Measurements from ENCODE around the gene PDIA5. TPM values are rescaled to one million over a fixed set of nuclear protein-coding genes. Genes with fewer than 3 reads are reported as not detected.
A peak's percentile ranks its signal among the peaks of the same experiment; 100 is the strongest.

The PDIA5 gene
- total RNA-seq, 1 donor from 2014 or later = 29.3 TPM

DNA sequence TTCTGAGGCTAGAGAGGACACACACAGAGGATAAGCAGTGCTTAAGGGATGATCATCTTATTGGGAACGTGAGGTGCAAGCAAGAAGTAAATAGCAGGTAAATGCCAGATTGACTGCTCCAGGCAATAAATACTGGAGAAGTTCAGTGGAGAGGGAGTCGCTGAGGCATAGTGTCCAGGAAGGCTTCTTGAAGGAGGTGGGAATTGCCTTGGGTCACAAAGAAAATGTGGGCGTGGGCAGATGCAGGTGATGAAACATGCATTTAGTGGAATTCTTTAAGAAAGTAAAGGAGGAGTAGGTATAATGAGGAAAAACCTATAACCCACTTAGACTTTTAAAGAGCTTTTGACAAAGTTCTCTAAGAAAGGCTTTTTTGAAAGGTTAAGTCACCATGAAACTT is 31.8 kb upstream of the PDIA5 start:
- Histone ChIP-seq H3K4me1 (peaks cover 21% of the 10 kb centered on the region), H3K27me3 (ENCODE audit: low read depth) (peaks cover 7% of the 10 kb centered on the region), H3K9me3 (no peaks in the 10 kb centered on the region), H3K36me3 (no peaks in the 10 kb centered on the region), H3K27ac (no peak overlapping the region), H3K4me3 (no peak overlapping the region)
- DNase-seq (no peak), ATAC-seq (no peak)
- TF ChIP-seq, protein P1, sequence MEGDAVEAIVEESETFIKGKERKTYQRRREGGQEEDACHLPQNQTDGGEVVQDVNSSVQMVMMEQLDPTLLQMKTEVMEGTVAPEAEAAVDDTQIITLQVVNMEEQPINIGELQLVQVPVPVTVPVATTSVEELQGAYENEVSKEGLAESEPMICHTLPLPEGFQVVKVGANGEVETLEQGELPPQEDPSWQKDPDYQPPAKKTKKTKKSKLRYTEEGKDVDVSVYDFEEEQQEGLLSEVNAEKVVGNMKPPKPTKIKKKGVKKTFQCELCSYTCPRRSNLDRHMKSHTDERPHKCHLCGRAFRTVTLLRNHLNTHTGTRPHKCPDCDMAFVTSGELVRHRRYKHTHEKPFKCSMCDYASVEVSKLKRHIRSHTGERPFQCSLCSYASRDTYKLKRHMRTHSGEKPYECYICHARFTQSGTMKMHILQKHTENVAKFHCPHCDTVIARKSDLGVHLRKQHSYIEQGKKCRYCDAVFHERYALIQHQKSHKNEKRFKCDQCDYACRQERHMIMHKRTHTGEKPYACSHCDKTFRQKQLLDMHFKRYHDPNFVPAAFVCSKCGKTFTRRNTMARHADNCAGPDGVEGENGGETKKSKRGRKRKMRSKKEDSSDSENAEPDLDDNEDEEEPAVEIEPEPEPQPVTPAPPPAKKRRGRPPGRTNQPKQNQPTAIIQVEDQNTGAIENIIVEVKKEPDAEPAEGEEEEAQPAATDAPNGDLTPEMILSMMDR (IDR thresholded peaks at IDR 0.05) = no peak
- intact Hi-C loops (cut with DNase I) = no loop called here

DNA sequence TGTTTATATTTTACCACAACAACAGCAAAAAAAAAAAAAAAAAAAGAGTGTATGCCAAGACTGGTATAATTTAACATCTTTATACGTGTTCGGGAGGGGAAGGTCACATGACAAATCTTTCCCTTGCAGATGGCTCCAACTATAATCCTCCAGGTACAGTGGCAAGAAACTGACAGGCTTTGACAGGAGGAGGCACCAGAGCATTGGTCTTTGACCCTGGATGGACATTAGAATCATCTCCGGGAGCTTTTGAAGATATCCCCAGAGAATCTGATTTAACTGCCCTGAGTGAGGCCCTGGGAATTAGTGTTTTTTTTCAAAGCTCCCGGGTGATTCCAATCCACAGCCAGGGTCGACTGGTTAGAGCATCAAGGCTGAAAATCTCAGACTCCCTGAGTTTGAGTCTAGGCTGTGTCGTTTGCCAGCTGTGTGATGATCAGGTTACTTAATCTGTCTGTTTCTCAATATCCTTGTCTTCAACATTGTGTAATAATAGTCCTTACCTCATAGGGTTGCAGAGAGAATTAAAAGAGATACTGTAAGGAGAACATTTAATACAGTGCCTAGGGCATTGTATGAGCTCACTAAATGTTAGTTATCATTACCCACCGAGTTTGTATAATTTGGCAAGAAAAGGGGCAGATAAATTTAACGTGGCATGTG is 30.3 kb upstream of the PDIA5 start:
- Histone ChIP-seq H3K4me1 (peaks cover 21% of the 10 kb centered on the region), H3K27me3 (ENCODE audit: low read depth) (peaks cover 3% of the 10 kb centered on the region), H3K27ac (no peak overlapping the region), H3K4me3 (no peak overlapping the region), H3K9me3 (no peaks in the 10 kb centered on the region), H3K36me3 (no peaks in the 10 kb centered on the region)
- TF ChIP-seq, protein P1 (IDR thresholded peaks at IDR 0.05) = no peak
- intact Hi-C loops (cut with DNase I) = no loop called here
- ATAC-seq (peak; percentile 39 to 61), DNase-seq (no peak)

DNA sequence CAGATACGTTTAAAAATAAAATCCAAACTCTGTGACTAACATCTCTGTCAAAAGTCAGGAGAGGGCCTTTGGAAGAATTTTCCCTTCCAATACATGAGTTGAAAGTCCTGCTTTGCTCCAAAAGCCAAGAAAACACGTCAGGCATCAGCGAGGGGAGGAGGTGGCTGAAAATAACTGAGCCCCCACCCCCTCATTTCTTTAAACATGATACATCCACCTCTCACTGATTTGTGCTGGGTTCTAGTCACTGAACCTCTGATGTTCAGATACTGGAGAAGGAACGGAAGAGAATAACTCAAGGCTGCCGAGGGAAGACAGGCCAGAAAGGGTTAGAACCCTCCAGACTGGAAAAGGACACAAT is 29.8 kb upstream of the PDIA5 start:
- TF ChIP-seq, protein P1 (IDR thresholded peaks at IDR 0.05) = no peak
- Histone ChIP-seq H3K27me3 (ENCODE audit: low read depth) (peaks cover 3% of the 10 kb centered on the region), H3K9me3 (no peaks in the 10 kb centered on the region), H3K4me1 (peaks cover 21% of the 10 kb centered on the region), H3K4me3 (no peak overlapping the region), H3K36me3 (no peaks in the 10 kb centered on the region), H3K27ac (no peak overlapping the region)
- intact Hi-C loops (cut with DNase I) = no loop called here
- DNase-seq = no peak
- ATAC-seq = no peak

DNA sequence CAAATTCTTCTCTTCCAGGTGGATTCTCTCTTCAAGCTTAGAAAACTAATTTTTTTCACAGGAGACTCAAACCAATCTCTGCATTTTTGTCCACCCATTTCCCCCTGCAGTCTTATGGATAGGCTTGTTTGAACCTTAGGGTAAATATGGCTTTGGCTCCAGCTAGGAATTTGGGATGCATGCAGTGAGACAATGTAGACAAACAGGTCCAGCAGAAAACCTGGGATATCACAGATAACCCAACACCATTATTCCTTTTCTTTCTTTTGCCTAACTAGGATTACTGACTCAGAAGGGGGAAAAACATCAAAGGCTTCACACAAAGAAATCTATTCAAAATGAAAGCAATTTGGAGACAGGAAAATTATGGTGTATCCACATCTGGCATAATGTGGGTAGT is 28.1 kb upstream of the PDIA5 start:
- H3K36me3 ChIP-seq = no peaks in the 10 kb centered on the region
- no peaks in the 10 kb centered on the region for H3K9me3 ChIP-seq
- H3K4me1 ChIP-seq = peaks cover 21% of the 10 kb centered on the region
- no peaks in the 10 kb centered on the region for H3K27me3 ChIP-seq (ENCODE audit: low read depth)
- no peak overlapping the region for H3K27ac ChIP-seq
- TF ChIP-seq, protein P1 (IDR thresholded peaks at IDR 0.05) = no peak
- H3K4me3 ChIP-seq = no peak overlapping the region
- DNase-seq (no peak), ATAC-seq (no peak)
- intact Hi-C loops (cut with DNase I) = no loop called here

DNA sequence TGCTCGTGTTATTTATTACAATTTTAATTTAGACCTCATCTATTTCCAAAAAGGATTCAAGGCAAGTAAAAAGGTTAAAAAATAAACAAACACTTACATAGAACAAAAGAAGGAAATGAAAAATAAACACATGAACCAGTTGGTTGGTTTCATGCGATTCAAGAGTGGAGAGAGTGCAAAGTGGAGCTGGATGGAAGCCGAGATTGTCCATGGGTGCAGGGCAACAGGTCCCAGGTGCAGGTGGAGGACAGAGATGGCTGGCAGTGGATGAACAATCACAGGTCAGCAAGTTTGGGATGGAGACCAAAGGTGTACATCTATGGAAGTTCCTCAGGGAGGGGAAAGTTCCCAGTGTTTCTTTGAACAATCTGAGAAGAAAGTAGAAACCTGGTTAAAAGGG is 27.6 kb upstream of the PDIA5 start:
- ATAC-seq (no peak), DNase-seq (no peak)
- no peaks in the 10 kb centered on the region for H3K9me3 ChIP-seq
- no peak overlapping the region for H3K27ac ChIP-seq
- no peak overlapping the region for H3K4me3 ChIP-seq
- TF ChIP-seq, protein P1 (IDR thresholded peaks at IDR 0.05) = no peak
- H3K36me3 ChIP-seq = no peaks in the 10 kb centered on the region
- intact Hi-C loops (cut with DNase I) = no loop called here
- peaks cover 21% of the 10 kb centered on the region for H3K4me1 ChIP-seq
- no peaks in the 10 kb centered on the region for H3K27me3 ChIP-seq (ENCODE audit: low read depth)
